K562 (cell line): ENCODE results near the gene ASIC3. TPM values are rescaled to one million over a fixed set of nuclear protein-coding genes. Genes with fewer than 3 reads are reported as not detected.
A peak's percentile ranks its signal among the peaks of the same experiment; 100 is the strongest.

Experiments
- CTCFL ChIP-seq: IDR thresholded peaks from 2 replicates; pipeline ENCODE4 v1.6.1; 2011; ENCODE audit warnings: borderline replicate concordance, low read depth, mild to moderate bottlenecking, moderate library complexity, low read length; ENCODE audit not compliant: insufficient read depth, poor library complexity, severe bottlenecking
- EP300 ChIP-seq: IDR thresholded peaks from 2 replicates; pipeline ENCODE4 v1.6.1; 2012; ENCODE audit warnings: low read length, improper control_type of control experiment
- ETV5 ChIP-seq: sonication (generic); formaldehyde crosslinking; IDR thresholded peaks from 2 replicates; pipeline ENCODE4 v1.4.0; 2020; ENCODE audit warnings: low read depth, mild to moderate bottlenecking, missing genetic modification reagents
- GTF2F1 ChIP-seq: IDR thresholded peaks from 2 replicates; pipeline ENCODE4 v1.6.1; 2011; ENCODE audit warnings: low read depth, low read length, improper control_type of control experiment
- HOXB6 ChIP-seq: fragments of 250-450 bp; sonication (Bioruptor Pico); IDR thresholded peaks from 2 replicates; pipeline ENCODE4 v1.5.1; 2022; ENCODE audit warnings: mild to moderate bottlenecking, borderline replicate concordance
- NUFIP1 ChIP-seq: fragments of 450-650 bp; IDR thresholded peaks from 2 replicates; pipeline ENCODE4 v1.6.1; 2018; ENCODE audit not compliant: partially characterized antibody
- POLR3A ChIP-seq: IDR thresholded peaks from 2 replicates; pipeline ENCODE4 v1.6.1; 2011; ENCODE audit warnings: borderline replicate concordance, mild to moderate bottlenecking, moderate library complexity; ENCODE audit not compliant: insufficient read length, insufficient read depth; ENCODE audit errors: extremely low read depth
- RBFOX2 ChIP-seq: fragments of 200-400 bp; formaldehyde crosslinking; IDR thresholded peaks from 2 replicates; pipeline ENCODE4 v1.6.1; 2017; ENCODE audit warnings: low read depth, mild to moderate bottlenecking, low read length, moderate library complexity
- RBM22 ChIP-seq: fragments of 200-400 bp; formaldehyde crosslinking; IDR thresholded peaks from 2 replicates; pipeline ENCODE4 v1.6.1; 2018; ENCODE audit warnings: low read length, low read depth; ENCODE audit not compliant: poor library complexity, severe bottlenecking
- RERE ChIP-seq: sonication (generic); formaldehyde crosslinking; IDR thresholded peaks from 2 replicates; pipeline ENCODE4 v1.8.0; 2023; ENCODE audit warnings: missing genetic modification reagents, mild to moderate bottlenecking, borderline replicate concordance
- SMC3 ChIP-seq: conservative IDR thresholded peaks from 2 replicates; pipeline ENCODE4 v1.6.1; 2011; ENCODE audit warnings: low read depth, low read length, improper control_type of control experiment; ENCODE audit not compliant: insufficient read depth
- THRA ChIP-seq: fragments of 450-650 bp; IDR thresholded peaks from 2 replicates; pipeline ENCODE4 v1.6.1; 2017; ENCODE audit warnings: mild to moderate bottlenecking, moderate library complexity
- ZNF140 ChIP-seq: fragments of 250-450 bp; sonication (Bioruptor Pico); IDR thresholded peaks from 2 replicates; pipeline ENCODE4 v1.8.0; 2021; ENCODE audit warnings: moderate library complexity, mild to moderate bottlenecking, inconsistent platforms
- ZNF444 ChIP-seq: fragments of 250-450 bp; sonication (Bioruptor Pico); IDR thresholded peaks from 2 replicates; pipeline ENCODE4 v1.4.0; 2020; ENCODE audit warnings: mild to moderate bottlenecking, moderate library complexity
- ZNF764 ChIP-seq: fragments of 250-450 bp; sonication (Bioruptor Pico); IDR thresholded peaks from 2 replicates; pipeline ENCODE4 v1.4.0; 2020; ENCODE audit warnings: low read depth, mild to moderate bottlenecking, moderate library complexity
- polyA plus RNA-seq, 8 experiments: library from polyadenylated mRNA; depleted of rRNA in 4 of 8; stranded (reverse) in 5 of 8; unstranded in 3 of 8; fragments of >200 nt; fragmentation: Nextera tagmentation in 2 of 8; fragmentation: Illumina TruSeq in 1 of 8; extraction: Ambion mirVana in 2 of 8; extraction: Trizol in 1 of 8; gene quantifications; 2 replicates each; pipeline versions ENCODE4 v1.2.1 to v1.2.3, GENCODE V29; 2011 to 2014; ENCODE audit warnings: inconsistent platforms in 1 of 8, missing spikeins in 1 of 8
- total RNA-seq, 7 experiments: library from RNA; depleted of rRNA in 6 of 7; stranded (reverse); fragments of >200 nt in 6 of 7; fragmentation: Illumina TruSeq in 2 of 7; extraction: Trizol in 2 of 7; gene quantifications; 2 replicates each; pipeline versions ENCODE4 v1.2.1 to v1.2.3, GENCODE V29; 2011 to 2021; ENCODE audit warnings: low replicate concordance in 1 of 7

ASIC3 gene
- total and polyA plus RNA-seq, 9 of the 15 experiments (the other 6 are each of a cell fraction or from before 2014, with no cell fraction given): 0.11 to 5.0 (median 0.87) TPM

DNA sequence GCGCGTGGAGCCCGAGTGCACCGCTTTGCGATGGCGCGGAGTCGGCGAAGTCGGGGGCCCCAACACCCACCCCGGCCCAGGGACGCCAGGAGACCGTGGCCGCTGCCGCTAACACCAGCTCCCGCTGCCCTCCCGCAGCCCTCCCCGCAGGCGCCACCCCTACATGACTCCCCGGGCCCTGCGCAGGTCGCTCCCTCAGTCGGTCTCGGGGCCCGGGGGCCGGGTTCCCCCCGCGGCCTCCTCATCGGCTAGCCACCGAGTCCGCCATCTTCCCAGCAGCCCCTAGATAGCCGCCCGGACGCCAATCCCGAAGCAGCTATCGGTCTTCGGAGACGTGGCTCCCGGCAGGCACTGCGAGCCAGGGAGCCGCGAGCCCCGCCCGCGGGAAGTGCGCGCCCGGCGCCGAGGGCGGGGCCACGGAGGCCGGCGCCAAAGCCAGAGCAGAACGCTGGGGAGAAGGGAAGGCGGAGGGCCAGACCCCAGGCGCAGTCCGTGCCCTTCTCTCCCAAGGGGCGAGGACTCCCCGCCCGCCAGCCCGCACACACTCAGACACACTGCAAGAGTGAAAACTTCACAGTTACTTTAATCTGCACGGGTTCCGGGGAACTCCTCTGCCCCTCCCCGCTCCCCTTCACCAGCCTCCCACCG, 32.3 kb downstream of the ASIC3 start, which contains the start of gene FASTK (continued):
- peak; percentile 97 for TF ChIP-seq RBFOX2
- TF ChIP-seq EP300: peak; percentile 22; the same call in 1 of the 2 replicates
- TF ChIP-seq RBM22: peak; percentile 73
- TF ChIP-seq ZNF764 (CRISPR knock-in tag): 0 out of 2 replicates have a peak, but pooled peaks have one; percentile 17
- TF ChIP-seq RERE: no peak
- no peak for TF ChIP-seq NUFIP1
- peak; percentile 74; the same call in 1 of the 2 replicates for TF ChIP-seq GTF2F1
- no peak for TF ChIP-seq THRA
- TF ChIP-seq CTCFL: no peak
- no peak for TF ChIP-seq ZNF444 (CRISPR knock-in tag)
- TF ChIP-seq ZNF140 (CRISPR knock-in tag): no peak
- TF ChIP-seq ETV5 (CRISPR knock-in tag): 0 out of 2 replicates have a peak, but pooled peaks have one; percentile 9
- peak; percentile 50; the same call in 1 of the 2 replicates for TF ChIP-seq HOXB6 (CRISPR knock-in tag)
- no peak for TF ChIP-seq POLR3A
- TF ChIP-seq SMC3: 0 out of 2 replicates have a peak, but pooled peaks have one; percentile 2
